ENCODE data around the gene UGCG. TPM values are rescaled to one million over a fixed set of nuclear protein-coding genes. Genes with fewer than 3 reads are reported as not detected.

UGCG gene
- total and polyA plus RNA-seq, 3 donors from 2014 or later, result 13.3 to 38.6 (median 29.0) TPM

- Histone ChIP-seq H3K36me3 (ENCODE audit: low read depth, missing control alignments) (no peaks in the 10 kb centered on the region), H3K9me3 (no peaks in the 10 kb centered on the region), H3K4me3 (no peak overlapping the region), H3K27ac (no peak overlapping the region), H3K27me3 (no peaks in the 10 kb centered on the region), H3K4me1 (no peaks in the 10 kb centered on the region)
- intact Hi-C loops (cut with DNase I; ENCODE audit: low total_unique reads), result no loop called here
- no peak for DNase-seq
- TF ChIP-seq, protein P1, sequence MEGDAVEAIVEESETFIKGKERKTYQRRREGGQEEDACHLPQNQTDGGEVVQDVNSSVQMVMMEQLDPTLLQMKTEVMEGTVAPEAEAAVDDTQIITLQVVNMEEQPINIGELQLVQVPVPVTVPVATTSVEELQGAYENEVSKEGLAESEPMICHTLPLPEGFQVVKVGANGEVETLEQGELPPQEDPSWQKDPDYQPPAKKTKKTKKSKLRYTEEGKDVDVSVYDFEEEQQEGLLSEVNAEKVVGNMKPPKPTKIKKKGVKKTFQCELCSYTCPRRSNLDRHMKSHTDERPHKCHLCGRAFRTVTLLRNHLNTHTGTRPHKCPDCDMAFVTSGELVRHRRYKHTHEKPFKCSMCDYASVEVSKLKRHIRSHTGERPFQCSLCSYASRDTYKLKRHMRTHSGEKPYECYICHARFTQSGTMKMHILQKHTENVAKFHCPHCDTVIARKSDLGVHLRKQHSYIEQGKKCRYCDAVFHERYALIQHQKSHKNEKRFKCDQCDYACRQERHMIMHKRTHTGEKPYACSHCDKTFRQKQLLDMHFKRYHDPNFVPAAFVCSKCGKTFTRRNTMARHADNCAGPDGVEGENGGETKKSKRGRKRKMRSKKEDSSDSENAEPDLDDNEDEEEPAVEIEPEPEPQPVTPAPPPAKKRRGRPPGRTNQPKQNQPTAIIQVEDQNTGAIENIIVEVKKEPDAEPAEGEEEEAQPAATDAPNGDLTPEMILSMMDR (IDR thresholded peaks at IDR 0.05), result no peak
- no peak for TF ChIP-seq POLR2A (IDR thresholded peaks at IDR 0.05)
- WGBS, 2 donors, result 74 to 82% methylated on average over 4 of the region's 4 CpGs
Observed at GRCh38 chr9:111980398-111980797, 83.8 kb downstream of the UGCG start.

DNA sequence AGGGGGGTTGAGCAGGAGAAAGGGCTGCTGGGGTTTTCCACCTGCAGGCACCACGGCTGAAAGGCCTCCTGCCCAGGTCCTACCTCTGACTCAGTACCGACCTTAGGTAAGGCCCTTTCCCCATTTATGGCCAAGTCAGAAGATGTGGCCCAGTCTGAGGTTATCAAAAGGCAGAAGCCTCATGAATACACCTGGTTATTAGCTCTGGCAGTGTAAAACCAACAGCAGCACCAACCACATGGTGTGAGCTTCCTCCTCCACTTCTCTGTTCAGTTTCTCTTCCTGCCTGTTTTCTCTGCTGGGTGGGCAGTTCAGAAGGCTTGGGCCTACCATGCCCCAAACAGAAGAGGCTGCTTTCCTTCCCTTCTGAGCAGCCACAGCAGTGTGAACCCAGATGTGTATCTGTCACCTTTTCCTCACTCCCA, 86.9 kb downstream of the UGCG start:
- DNase-seq, result no peak
- Histone ChIP-seq H3K9me3 (no peaks in the 10 kb centered on the region), H3K36me3 (ENCODE audit: low read depth, missing control alignments) (no peaks in the 10 kb centered on the region), H3K4me3 (no peak overlapping the region), H3K4me1 (no peaks in the 10 kb centered on the region), H3K27me3 (no peaks in the 10 kb centered on the region), H3K27ac (no peak overlapping the region)
- 83 to 87% methylated on average over 2 of the region's 2 CpGs for WGBS, 2 donors
- TF ChIP-seq, protein P1 (IDR thresholded peaks at IDR 0.05), result no peak
- intact Hi-C loops (cut with DNase I; ENCODE audit: low total_unique reads), result no loop called here

DNA sequence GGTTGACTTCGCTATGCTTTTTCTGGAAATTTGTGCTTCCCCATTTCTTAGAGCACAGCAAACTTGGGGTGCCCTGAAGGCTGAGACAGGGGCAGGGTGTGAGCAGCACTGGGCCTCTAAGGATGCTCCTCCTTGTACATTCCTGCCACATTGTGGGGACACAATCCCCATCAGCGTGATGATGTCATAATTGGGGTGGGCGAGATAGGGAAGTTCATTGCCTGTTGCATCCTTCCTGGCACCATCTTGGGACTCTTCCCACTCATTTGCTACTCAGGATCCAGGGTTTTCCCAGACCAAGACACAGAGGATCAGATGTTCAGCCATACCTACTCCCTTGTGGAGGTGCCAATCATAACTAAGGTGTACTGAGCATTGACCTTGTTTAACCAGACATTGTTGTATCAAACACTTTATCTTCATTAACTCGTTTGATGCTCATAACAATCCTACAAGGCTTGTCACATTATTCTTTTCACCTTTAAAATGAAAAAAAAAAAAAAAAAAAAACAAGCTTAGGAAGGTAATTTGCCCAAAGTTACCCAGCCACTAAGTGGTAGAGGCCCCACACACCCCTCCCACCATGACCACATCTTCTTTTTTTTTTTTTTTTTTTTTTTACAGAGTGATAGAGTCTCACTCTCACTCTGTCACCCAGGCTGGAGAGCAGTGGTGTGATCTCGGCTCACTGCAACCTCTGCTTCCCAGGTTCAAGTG, 87.6 kb downstream of the UGCG start:
- no peak overlapping the region for H3K4me3 ChIP-seq
- no peaks in the 10 kb centered on the region for H3K27me3 ChIP-seq
- intact Hi-C loops (cut with DNase I; ENCODE audit: low total_unique reads), result no loop called here
- TF ChIP-seq POLR2A (IDR thresholded peaks at IDR 0.05), result no peak
- TF ChIP-seq, protein P1 (IDR thresholded peaks at IDR 0.05), result no peak
- H3K4me1 ChIP-seq, result no peaks in the 10 kb centered on the region
- no peak overlapping the region for H3K27ac ChIP-seq
- no peak for DNase-seq
- no peaks in the 10 kb centered on the region for H3K9me3 ChIP-seq
- 91 to 95% methylated on average over 5 of the region's 5 CpGs for WGBS, 2 donors
- no peaks in the 10 kb centered on the region for H3K36me3 ChIP-seq (ENCODE audit: low read depth, missing control alignments)

Small RNAs within 50 kb of the gene (microRNA-seq; reads per million reads assigned to microRNA genes)
- 0 to 0.69 reads per million in 2 donors for gene MIR4668 (ENCODE audit: borderline number of aligned reads in 2 of 2, borderline replicate concordance in 1 of 2)

Small RNAs within 50 kb of the gene (small RNA-seq; reads per million reads assigned to genes)
- 0 to 0.09 reads per million in 2 donors for gene MIR4668

Other genes starting within 250 kb of the UGCG start
- 10 to 100 TPM; 37.1 to 38.3 TPM for gene GNG10, start 235.2 kb upstream of the UGCG start, total RNA-seq
- 35.9 TPM for gene GNG10, start 235.2 kb upstream of the UGCG start, polyA plus RNA-seq (ENCODE audit: insufficient read depth, low read depth, low replicate concordance)
- gene SHOC1, start 101.9 kb upstream of the UGCG start, total RNA-seq, result 10 to 100 TPM; 25.9 to 36.8 TPM
- gene SHOC1, start 101.9 kb upstream of the UGCG start, polyA plus RNA-seq (ENCODE audit: insufficient read depth, low read depth, low replicate concordance), result 14.9 TPM

All from testis (tissue), 3 donors.